Neural cell (in vitro differentiated cells): Measurements from ENCODE around the gene COX14. TPM values are rescaled to one million over a fixed set of nuclear protein-coding genes. Genes with fewer than 3 reads are reported as not detected.
"Not testable (repeated sequence)": the region's sequence is repeated elsewhere in the genome, so short reads cannot be mapped to it uniquely, and the experiment has no call there.

Source experiments
- H2AFZ ChIP-seq: fragments of 200-600, 300-800 bp; sonication (generic), shearing (Covaris generic); 2 replicates; pipeline ENCODE4 v1.6.0; 2014; ENCODE audit warnings: low read depth, mild to moderate bottlenecking, antibody characterized with exemption, low read length, moderate library complexity
- H3F3A ChIP-seq: fragments of 200-600 bp; shearing (Covaris generic); 2 replicates; pipeline ENCODE4 v1.6.1; 2016; ENCODE audit warnings: mild to moderate bottlenecking, moderate library complexity, mixed read lengths, antibody characterized with exemption, low read length; ENCODE audit not compliant: insufficient read depth, poor library complexity, severe bottlenecking
- H3K27ac ChIP-seq: fragments of 200-600, 300-800 bp; sonication (generic), shearing (Covaris generic); 2 replicates; pipeline ENCODE4 v1.5.1; 2014; ENCODE audit warnings: mild to moderate bottlenecking, low read length, moderate library complexity
- H3K27me3 ChIP-seq: fragments of 300-800, 200-600 bp; sonication (generic), shearing (Covaris generic); 2 replicates; pipeline ENCODE4 v1.6.0; 2014; ENCODE audit warnings: mild to moderate bottlenecking, low read depth, low read length, moderate library complexity; ENCODE audit not compliant: insufficient read depth
- H3K36me3 ChIP-seq: fragments of 300-800, 200-600 bp; sonication (generic), shearing (Covaris generic); 2 replicates; pipeline ENCODE4 v1.5.1; 2014; ENCODE audit warnings: mild to moderate bottlenecking, antibody characterized with exemption, low read length, moderate library complexity; ENCODE audit not compliant: insufficient read depth
- H3K4me2 ChIP-seq: fragments of 300-800, 200-600 bp; sonication (generic), shearing (Covaris generic); 2 replicates; pipeline ENCODE4 v1.6.0; 2014; ENCODE audit warnings: mild to moderate bottlenecking, low read length
- H3K4me3 ChIP-seq: fragments of 300-800, 200-600 bp; sonication (generic), shearing (Covaris generic); 2 replicates; pipeline ENCODE4 v1.5.1; 2014; ENCODE audit warnings: mild to moderate bottlenecking, low read length, moderate library complexity
- H3K79me2 ChIP-seq: fragments of 200-600 bp; shearing (Covaris generic); replicated peaks from 2 replicates; pipeline ENCODE4 v1.6.0; 2014; ENCODE audit warnings: mild to moderate bottlenecking, low read length, moderate library complexity; ENCODE audit not compliant: insufficient read depth
- H3K9ac ChIP-seq: fragments of 300-800, 200-600 bp; sonication (generic), shearing (Covaris generic); 2 replicates; pipeline ENCODE4 v1.6.1; 2016; ENCODE audit warnings: mild to moderate bottlenecking, low read length, mixed read lengths
- H3K9me2 ChIP-seq: fragments of 200-600 bp; shearing (Covaris generic); 2 replicates; pipeline ENCODE4 v1.6.1; 2016; ENCODE audit warnings: mild to moderate bottlenecking, low read length, mixed read lengths; ENCODE audit not compliant: insufficient read depth
- H3K9me3 ChIP-seq: fragments of 200-600, 300-800 bp; sonication (generic), shearing (Covaris generic); 2 replicates; pipeline ENCODE4 v1.6.1; 2016; ENCODE audit warnings: mild to moderate bottlenecking, mixed run types, low read length, moderate library complexity, mixed read lengths
- H4K20me1 ChIP-seq: fragments of 200-600 bp; shearing (Covaris generic); 2 replicates; pipeline ENCODE4 v1.6.1; 2016; ENCODE audit warnings: mild to moderate bottlenecking, mixed run types; ENCODE audit not compliant: insufficient read depth
- EP300 ChIP-seq: fragments of 450-650 bp; conservative IDR thresholded peaks from 2 replicates; pipeline ENCODE4 v1.6.1; 2014; ENCODE audit warnings: antibody characterized with exemption, mild to moderate bottlenecking, moderate library complexity; ENCODE audit not compliant: poor library complexity, severe bottlenecking
- EZH2 ChIP-seq: fragments of 200-600, 300-800 bp; shearing (Covaris generic), sonication (generic); IDR thresholded peaks from 2 replicates; pipeline ENCODE4 v1.6.1; 2014; ENCODE audit warnings: antibody characterized with exemption, low read length, borderline replicate concordance, mild to moderate bottlenecking; ENCODE audit not compliant: insufficient read depth, poor library complexity, severe bottlenecking
- MXI1 ChIP-seq: fragments of 450-650 bp; conservative IDR thresholded peaks from 2 replicates; pipeline ENCODE4 v1.6.1; 2014; ENCODE audit warnings: antibody characterized with exemption, mild to moderate bottlenecking; ENCODE audit not compliant: poor library complexity, severe bottlenecking
- POLR2AphosphoS5 ChIP-seq: IDR thresholded peaks from 2 replicates; pipeline ENCODE4 v1.6.1; 2012
- RAD21 ChIP-seq: fragments of 450-650 bp; conservative IDR thresholded peaks from 2 replicates; pipeline ENCODE4 v1.6.1; 2014; ENCODE audit warnings: antibody characterized with exemption, mild to moderate bottlenecking, moderate library complexity
- SMC3 ChIP-seq: fragments of 450-650 bp; conservative IDR thresholded peaks from 2 replicates; pipeline ENCODE4 v1.6.1; 2014; ENCODE audit warnings: antibody characterized with exemption, mild to moderate bottlenecking, moderate library complexity; ENCODE audit not compliant: poor library complexity
- TAF1 ChIP-seq: IDR thresholded peaks from 2 replicates; pipeline ENCODE4 v1.6.1; 2012; ENCODE audit warnings: low read depth
- polyA plus RNA-seq: library from polyadenylated mRNA; depleted of rRNA; stranded (reverse); fragments of >200 nt; gene quantifications from 2 replicates; pipeline ENCODE4 v1.2.3, GENCODE V29; 2014
- TF ChIP-seq, protein P1 (sequence below): fragments of 450-650 bp; IDR thresholded peaks from 2 replicates; pipeline ENCODE4 v1.5.1; 2014; ENCODE audit warnings: antibody characterized with exemption, mild to moderate bottlenecking, moderate library complexity; ENCODE audit not compliant: poor library complexity, severe bottlenecking
- TF ChIP-seq, protein P2 (sequence below): IDR thresholded peaks from 2 replicates; pipeline ENCODE4 v1.6.1; 2012; ENCODE audit warnings: borderline replicate concordance

COX14 gene
- polyA plus RNA-seq, 1 donor from 2014 or later, result 79.3 TPM

DNA sequence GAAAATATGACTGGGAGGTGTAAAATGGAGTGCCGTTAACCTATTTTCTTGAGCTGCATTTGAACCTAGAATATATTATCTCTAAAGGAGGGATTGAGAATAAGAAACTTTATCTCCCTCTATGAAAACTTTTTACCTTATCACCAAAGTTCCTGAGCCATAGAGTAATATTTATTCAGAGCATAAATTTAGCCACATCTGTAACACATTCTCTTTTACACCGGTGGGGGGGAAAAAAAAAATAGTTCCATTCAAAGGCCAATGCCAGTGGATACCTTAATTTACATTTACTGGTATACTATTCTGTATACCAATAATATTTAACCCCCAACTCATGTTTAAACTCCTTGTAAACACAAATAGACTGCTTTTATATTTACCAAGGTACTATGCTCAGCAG is 33.4 kb downstream of the COX14 start:
- no peaks in the 10 kb centered on the region for H3K27me3 ChIP-seq
- H3K4me3 ChIP-seq, result no peak overlapping the region
- H3K9ac ChIP-seq, result no peak overlapping the region
- no peak overlapping the region for H3K4me2 ChIP-seq
- TF ChIP-seq EP300, result no peak
- TF ChIP-seq MXI1, result no peak
- TF ChIP-seq, protein P1, sequence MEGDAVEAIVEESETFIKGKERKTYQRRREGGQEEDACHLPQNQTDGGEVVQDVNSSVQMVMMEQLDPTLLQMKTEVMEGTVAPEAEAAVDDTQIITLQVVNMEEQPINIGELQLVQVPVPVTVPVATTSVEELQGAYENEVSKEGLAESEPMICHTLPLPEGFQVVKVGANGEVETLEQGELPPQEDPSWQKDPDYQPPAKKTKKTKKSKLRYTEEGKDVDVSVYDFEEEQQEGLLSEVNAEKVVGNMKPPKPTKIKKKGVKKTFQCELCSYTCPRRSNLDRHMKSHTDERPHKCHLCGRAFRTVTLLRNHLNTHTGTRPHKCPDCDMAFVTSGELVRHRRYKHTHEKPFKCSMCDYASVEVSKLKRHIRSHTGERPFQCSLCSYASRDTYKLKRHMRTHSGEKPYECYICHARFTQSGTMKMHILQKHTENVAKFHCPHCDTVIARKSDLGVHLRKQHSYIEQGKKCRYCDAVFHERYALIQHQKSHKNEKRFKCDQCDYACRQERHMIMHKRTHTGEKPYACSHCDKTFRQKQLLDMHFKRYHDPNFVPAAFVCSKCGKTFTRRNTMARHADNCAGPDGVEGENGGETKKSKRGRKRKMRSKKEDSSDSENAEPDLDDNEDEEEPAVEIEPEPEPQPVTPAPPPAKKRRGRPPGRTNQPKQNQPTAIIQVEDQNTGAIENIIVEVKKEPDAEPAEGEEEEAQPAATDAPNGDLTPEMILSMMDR, result no peak
- no peak for TF ChIP-seq SMC3
- no peak for TF ChIP-seq EZH2
- TF ChIP-seq, protein P2, sequence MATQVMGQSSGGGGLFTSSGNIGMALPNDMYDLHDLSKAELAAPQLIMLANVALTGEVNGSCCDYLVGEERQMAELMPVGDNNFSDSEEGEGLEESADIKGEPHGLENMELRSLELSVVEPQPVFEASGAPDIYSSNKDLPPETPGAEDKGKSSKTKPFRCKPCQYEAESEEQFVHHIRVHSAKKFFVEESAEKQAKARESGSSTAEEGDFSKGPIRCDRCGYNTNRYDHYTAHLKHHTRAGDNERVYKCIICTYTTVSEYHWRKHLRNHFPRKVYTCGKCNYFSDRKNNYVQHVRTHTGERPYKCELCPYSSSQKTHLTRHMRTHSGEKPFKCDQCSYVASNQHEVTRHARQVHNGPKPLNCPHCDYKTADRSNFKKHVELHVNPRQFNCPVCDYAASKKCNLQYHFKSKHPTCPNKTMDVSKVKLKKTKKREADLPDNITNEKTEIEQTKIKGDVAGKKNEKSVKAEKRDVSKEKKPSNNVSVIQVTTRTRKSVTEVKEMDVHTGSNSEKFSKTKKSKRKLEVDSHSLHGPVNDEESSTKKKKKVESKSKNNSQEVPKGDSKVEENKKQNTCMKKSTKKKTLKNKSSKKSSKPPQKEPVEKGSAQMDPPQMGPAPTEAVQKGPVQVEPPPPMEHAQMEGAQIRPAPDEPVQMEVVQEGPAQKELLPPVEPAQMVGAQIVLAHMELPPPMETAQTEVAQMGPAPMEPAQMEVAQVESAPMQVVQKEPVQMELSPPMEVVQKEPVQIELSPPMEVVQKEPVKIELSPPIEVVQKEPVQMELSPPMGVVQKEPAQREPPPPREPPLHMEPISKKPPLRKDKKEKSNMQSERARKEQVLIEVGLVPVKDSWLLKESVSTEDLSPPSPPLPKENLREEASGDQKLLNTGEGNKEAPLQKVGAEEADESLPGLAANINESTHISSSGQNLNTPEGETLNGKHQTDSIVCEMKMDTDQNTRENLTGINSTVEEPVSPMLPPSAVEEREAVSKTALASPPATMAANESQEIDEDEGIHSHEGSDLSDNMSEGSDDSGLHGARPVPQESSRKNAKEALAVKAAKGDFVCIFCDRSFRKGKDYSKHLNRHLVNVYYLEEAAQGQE, result no peak
- no peak for TF ChIP-seq RAD21
- TF ChIP-seq POLR2AphosphoS5, result no peak
- no peak for TF ChIP-seq TAF1
- no peaks in the 10 kb centered on the region for H4K20me1 ChIP-seq
- H3K79me2 ChIP-seq, result peaks cover 21% of the 10 kb centered on the region
- H3F3A ChIP-seq, result no peaks in the 10 kb centered on the region
- no peak overlapping the region for H3K27ac ChIP-seq
- H2AFZ ChIP-seq, result no peak overlapping the region
- no peaks in the 10 kb centered on the region for H3K9me3 ChIP-seq
- H3K9me2 ChIP-seq, result no peaks in the 10 kb centered on the region
- H3K36me3 ChIP-seq, result peaks cover 5% of the 10 kb centered on the region

DNA sequence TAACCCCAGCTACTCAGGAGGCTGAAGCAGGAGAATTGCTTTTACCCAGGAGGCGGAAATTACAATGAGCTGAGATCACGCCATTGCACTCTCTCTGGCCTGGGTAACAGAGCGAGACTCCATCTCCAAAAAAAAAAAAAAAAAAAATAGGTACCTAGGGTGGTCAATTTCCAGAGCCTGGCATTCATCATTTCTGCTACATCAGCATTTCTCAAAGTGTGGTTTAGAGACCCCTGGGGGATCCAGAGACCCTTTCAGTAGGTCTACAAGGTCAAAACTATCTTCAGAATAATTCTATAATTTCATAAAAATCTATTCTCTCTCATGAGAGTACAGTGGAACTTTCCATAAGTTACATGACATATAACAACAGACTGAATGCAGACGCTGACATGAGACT is 35.2 kb downstream of the COX14 start:
- no peak overlapping the region for H3K4me2 ChIP-seq
- H3K9me2 ChIP-seq, result no peaks in the 10 kb centered on the region
- no peaks in the 10 kb centered on the region for H3K27me3 ChIP-seq
- H3K9me3 ChIP-seq, result no peaks in the 10 kb centered on the region
- H3K36me3 ChIP-seq, result peaks cover 5% of the 10 kb centered on the region
- H3K4me3 ChIP-seq, result no peak overlapping the region
- H3K79me2 ChIP-seq, result peaks cover 24% of the 10 kb centered on the region
- H3F3A ChIP-seq, result no peaks in the 10 kb centered on the region
- TF ChIP-seq SMC3 (no peak), EP300 (no peak), RAD21 (no peak), MXI1 (no peak), EZH2 (no peak), POLR2AphosphoS5 (no peak), TAF1 (no peak)
- TF ChIP-seq, protein P2, result no peak
- TF ChIP-seq, protein P1, result no peak
- H2AFZ ChIP-seq, result no peak overlapping the region
- H4K20me1 ChIP-seq, result no peaks in the 10 kb centered on the region
- no peak overlapping the region for H3K9ac ChIP-seq
- no peak overlapping the region for H3K27ac ChIP-seq

DNA sequence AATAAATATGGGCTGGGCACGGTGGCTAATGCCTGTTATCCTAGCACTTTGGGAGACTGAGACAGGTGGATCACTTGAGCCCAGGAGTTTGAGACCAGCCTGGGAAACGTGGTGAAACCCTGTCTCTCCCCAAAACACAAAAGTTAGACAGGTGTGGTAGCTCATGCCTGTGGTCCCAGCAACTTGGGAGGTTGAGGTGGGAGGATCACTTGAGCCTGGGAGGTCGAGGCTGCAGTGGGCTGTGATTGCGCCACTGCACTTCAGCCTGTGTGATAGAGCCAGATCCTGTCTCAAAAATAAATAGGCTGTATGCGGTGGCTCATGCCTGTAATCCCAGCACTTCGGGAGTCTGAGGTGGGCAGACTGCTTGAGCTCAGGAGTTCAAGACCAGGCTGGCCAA is 36.0 kb downstream of the COX14 start:
- peaks cover 24% of the 10 kb centered on the region for H3K79me2 ChIP-seq
- H3K4me3 ChIP-seq, H3K9me3 ChIP-seq, H2AFZ ChIP-seq, H4K20me1 ChIP-seq, H3F3A ChIP-seq, H3K4me2 ChIP-seq, H3K9me2 ChIP-seq, H3K27ac ChIP-seq, H3K27me3 ChIP-seq, H3K36me3 ChIP-seq, H3K9ac ChIP-seq: not testable (repeated sequence)
